GM19395 (cell line): ENCODE results near the gene TBC1D22A.

Source experiments
- ATAC-seq: cut with Tn5 transposase; IDR thresholded peaks from one replicate; pipeline ENCODE4 v1.9.1; 2021; ENCODE audit warnings: mild to moderate bottlenecking, moderate library complexity; ENCODE audit not compliant: unreplicated experiment

Gene TBC1D22A

DNA sequence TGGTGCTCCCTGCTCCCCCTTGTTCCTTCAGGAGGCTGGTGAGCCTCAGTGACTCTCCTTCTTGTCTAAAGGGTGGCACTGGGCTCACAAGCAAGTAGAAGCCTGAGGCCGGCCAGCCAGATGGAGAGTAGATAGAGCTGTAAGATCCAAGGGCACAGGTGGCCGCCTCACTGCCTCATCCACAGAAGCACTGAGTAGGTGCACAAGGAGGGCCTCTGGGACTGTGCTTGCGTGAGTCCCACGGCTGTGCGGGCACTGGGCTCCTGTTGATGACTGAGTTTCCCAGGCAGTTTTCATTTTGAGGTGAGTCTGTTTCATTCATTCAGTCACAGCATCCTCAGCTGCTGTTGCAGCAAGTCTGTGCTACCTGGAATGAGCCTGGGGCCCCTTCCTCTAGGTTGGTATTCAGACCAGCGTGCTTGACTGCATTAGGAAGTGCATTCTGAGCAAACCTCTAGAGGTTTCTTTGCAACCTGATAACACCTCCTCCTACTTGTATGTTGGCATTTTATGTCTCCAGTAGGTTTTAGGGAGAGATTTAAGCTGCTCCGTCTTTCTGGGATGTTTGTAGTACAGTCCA lies 184.0 kb downstream of the TBC1D22A start:
- ATAC-seq: no peak

DNA sequence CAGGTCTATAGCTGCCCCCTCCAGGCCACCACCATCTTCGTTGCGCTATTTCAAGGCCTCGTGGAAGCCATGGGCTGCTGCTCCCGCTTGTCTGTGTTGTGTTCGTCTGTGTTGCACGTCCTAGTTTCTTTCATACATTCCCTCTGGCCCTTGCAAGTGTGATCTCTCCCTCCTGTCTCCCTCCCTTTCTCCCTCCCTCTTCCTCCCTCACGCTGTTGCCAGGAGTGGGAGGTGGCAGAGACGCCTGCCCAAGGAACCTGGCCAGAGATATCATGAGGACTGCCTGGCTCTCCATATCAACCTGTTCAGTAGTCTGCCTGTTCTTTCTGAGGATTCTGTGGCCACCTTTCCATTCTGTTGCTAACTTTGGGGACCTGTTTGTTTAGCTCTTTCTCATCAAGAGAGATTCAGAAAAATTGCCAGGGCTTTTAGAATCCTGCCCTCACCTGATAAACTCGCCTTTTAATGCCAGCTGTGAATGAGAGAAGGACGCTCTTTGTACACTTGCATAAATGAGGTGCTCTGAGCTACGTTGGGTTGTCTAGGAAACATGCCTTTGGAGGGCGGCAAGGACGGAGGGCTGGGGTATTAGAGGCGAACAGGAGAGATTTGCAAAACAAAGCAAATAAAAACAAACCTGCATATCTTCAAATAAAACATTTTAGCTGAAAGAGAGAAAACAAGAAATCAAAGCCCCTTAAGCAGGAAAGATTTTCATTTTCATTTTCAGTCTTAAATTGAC lies 185.2 kb downstream of the TBC1D22A start:
- ATAC-seq: no peak

DNA sequence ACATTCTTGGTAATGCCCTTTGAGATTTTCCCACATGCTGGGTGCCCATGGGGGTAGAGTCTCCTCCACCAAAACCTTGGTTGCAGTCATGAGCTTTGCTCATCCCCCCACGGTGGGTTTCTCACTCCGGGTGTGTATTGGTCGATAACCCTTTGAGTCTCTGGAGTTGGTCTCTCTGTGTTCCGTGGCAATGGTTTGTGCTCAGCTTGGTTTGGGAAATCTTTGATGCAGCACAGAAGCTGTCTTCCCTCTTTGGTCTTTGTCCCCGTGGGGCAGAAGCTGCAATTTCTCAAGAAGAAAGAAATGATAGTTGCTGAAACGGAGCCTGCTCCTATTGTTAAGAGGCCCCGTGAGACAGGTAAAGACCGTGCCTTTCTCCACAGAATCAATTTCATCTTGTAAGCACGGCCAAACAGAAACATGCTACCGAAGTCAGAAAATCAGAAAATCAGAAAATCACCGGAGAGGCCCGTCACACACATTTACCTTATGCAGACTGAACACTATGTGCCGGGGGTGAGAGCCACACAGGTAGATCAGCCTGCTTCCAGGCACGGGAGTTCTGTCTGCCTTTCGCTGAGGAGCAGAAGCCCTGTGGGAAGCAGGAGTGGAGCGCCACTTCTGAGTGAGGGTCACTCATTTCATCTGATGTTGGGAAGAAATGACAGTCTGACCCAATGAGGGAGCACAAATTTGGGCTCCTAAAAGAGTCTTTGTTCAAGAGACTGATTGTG lies 186.1 kb downstream of the TBC1D22A start:
- ATAC-seq: no peak

DNA sequence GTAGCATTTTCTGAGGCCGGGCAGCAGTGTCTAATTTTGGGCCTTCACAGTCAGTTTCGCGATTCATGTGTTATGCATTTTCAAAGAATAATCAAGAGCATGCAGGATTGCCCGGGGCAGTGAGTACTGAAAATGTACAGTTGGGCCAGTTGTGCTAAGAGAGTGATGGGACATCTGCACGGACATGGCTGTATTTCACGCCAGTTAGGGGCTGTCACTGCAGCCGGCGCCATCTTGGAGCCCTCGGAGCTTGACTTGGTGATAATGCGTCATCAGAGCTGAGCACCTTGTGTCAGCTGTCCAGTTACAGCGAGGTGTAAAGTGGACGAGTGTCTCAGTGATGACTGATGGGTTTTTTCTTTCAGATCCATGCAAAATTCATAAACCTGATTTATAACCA lies 188.9 kb downstream of the TBC1D22A start:
- no peak for ATAC-seq

DNA sequence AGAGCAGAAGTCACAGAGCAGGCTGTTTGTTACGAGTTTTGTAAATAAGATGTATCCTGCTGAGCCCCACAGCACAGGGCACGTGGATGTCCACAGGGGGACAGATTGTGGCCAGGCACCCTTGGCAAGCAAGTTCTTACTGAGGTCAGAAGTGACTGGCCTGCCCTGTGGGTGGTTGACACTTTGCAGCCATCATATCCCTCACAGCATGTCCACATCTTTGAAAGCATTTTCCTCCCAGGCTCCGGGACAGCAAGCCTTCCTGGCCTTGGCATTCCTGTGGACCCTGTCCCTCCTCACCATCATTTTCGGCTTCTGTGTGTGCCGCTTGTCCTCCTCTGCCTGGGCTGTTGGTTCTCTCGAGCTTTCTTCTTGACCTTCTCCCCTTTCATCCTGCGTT lies 189.5 kb downstream of the TBC1D22A start:
- no peak for ATAC-seq

DNA sequence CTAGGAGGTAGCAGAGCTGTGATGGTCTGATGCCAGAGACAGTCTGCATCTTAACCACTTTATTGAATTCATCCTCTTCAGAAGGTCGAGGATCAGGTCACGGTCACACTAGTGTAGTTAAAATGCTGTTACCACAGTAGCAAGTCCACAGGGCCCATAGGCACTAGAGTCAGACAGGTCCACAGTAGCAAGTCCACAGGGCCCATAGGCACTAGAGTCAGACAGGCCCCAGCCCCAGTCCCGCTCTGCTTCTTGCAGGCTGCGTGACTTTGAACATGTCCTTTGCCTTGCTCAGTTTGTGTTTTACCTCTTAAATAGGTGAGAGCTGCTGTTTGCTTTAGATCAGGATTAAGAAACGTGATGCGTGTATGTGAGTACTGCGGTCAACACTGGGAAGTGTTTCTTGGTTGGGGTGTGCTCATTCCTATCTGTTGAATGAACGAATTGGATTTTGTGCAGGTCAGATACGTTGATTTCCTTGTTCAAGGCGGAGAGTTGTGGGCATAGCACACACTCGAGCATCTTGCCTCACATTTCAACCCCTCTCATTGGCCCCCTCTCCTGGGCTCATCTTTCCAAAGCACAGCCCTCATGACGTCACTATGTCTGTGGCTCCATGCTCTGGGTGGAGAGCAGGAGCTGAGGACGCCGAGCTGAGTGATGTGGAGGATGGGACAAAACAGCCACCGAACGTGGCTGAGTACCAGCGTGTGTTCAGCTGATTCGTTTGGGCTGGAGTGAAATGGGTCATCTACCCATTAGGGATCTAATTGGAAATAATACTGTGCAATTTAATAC lies 191.7 kb downstream of the TBC1D22A start:
- ATAC-seq: no peak

DNA sequence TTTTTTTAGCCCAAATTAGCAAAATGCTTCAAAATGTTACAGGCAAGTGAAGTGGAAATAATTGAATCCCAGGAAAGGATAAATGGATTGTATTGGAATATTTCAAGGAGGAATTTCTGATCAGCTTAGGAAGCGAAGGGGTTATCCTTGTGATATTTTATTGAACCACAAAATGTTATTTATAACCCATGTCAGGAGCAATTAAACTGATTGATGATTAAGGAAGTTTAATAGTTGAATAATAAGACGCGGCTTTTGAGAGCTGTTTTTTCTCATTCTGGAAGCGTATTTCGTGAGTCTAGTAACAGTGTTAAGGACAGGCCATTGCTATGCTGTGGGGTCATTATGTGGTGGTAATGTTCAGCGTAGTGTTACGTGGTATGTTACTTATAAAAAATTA lies 192.3 kb downstream of the TBC1D22A start:
- ATAC-seq: no peak

DNA sequence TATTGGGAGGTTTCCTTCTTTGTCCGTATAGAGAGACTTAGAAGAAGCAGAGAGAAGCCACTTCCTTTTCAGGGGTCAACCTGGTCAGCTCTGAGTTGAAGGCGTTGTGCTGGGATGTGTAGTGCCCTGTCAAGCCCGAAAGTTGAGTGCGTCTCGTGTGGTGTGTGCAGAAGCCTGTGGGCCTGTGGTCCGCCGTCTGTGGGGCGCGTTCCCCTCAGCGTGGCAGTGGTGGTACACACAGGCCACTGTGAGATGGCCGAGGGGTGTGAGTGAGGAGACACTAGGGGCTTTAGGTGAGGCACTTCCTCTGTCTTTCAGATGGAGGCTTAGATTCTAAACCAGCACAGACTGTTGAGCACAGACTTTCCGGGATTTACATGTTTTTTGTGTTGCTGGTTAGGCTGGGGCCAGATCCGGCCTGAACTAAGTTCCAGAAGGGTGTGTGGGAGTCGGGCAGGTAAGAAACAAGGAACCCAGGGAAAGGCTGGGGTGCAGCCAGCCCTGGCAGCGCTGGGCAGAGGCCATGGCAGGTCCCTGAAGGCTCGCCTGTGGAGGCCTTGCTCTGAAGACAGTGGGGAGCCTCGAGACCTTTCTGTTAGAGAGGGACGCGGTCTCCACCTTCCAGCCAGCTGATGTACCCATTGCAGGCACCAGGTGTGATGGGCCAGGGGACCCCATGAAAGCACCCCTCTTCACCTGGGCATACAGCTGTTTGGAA lies 194.2 kb downstream of the TBC1D22A start:
- no peak for ATAC-seq

DNA sequence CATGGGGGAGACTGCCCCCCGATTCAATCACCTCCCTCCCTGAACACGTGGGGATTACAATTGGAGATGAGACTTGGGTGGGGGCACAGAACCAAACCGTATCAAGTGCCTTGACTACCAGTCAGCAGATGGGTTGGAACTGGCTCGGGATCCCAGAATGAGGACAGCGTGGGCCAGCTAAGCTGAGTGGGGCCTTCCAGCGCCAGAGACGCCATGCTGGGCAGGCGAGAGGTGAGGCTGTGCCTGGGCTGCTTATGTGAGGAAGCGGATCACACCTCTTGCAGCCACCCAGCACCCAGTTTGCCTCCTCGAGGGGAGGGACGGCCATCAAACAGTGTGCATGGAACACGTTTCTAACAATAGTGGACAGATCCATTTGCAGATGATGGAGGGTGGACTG lies 195.1 kb downstream of the TBC1D22A start:
- no peak for ATAC-seq

DNA sequence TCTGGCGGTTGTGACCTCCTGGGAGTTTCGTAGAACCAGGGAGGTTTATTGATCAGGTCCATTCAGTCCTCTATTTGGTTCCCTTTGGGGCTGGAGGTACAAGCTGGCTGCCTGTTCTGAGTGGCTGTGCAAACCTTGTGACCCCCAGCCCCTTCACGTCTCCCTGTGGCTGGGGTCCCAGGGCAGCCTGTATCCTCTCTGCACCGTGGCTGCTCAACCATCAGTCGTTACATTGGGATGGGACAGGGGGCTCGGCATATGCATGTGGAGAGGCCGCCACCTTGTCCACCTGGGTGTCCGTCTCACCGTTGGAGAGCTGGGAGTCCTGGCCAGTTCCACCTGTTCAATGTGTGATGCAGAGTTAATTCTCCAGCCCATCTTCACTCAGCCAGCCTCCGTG lies 195.7 kb downstream of the TBC1D22A start:
- no peak for ATAC-seq

DNA sequence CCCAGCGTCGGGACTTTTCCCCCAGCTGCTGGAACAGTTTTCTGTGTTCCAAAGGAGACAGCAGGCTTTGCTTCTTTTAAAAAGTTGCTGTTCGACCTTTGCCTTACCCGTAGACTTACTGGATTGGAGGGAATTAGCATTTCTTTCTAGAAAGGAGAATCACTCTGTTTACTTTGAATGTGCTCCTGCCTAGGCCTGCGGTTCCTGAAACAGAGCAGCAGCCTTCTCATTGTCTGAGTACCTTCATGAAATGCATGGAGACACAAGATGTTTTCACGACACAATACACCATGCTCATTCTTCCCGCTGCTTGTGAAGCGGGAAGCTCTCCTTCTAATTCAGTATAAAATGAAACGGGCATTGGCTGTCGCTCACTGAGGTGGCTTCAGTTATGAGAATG lies 196.2 kb downstream of the TBC1D22A start:
- no peak for ATAC-seq

DNA sequence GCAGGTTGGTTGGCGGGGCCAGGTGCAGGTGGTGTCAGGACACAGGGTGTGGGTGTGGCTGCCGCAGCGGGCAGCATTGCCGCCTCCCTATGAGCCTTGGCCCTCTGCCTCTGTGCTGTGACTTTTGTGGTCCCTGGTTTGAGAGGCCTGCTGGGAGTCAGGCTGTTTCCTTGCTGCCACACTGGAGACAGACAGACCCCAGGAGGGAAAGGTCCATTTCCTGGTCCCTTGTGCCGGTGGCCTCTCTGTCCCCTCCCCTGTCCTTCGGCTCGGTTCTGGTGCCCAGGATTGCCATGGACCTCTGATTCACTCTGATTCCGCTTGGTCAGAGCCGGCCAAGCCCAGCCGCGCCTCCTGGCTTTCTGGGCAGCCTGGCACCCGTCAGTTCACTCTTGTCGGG lies 196.9 kb downstream of the TBC1D22A start:
- ATAC-seq: no peak

DNA sequence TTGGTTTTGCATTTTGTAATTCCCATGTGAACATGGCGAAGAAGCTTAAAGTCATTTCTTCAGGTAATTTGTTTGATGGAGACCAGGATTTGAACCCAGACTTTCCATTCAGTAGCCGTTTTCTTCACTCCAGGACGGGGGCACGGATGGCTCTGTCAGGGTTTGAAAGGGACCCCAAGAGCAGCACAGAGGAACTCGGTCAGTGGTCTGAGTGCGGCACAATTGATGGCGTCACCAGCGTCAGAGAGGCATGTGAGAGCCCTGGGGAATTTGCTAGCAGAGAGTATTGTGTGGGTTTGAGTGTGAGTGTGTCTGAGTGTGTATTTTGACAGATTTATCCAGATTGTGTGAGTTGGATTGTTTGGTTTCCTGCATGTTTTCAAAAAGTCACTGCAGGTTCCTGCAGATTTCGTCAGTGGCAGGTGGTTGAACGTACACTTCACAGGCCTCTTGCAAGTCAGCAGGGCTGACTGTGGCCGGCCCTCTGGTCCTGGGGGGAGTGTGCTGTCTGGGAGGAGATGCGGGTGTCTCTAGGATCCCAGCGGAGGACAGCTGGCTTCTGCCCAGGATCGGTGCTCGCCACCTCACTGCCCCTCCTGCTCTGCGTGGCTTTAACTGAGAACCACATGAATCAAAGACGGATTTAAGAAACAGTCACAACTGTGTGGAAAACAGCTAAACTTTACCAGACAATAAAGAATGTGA lies 199.3 kb downstream of the TBC1D22A start:
- ATAC-seq: no peak

DNA sequence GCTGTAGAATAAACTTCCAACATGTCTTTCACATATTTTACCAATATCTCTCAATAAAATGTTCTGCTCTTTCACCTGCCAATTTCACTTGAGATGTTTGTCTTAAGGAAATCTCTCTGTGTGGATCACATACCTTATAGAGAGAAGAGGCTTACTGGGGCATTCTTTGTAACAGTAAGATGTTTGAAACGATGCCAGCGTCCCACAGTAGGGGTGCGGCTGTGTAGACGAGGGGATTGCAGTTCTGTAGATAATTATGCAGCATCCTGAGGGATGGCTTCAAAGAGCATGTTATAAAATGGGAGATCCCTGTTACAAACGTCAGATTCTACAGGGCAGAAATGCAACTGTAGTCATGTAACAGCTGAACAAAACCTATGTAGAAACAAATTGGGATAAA lies 200.0 kb downstream of the TBC1D22A start:
- ATAC-seq: no peak

DNA sequence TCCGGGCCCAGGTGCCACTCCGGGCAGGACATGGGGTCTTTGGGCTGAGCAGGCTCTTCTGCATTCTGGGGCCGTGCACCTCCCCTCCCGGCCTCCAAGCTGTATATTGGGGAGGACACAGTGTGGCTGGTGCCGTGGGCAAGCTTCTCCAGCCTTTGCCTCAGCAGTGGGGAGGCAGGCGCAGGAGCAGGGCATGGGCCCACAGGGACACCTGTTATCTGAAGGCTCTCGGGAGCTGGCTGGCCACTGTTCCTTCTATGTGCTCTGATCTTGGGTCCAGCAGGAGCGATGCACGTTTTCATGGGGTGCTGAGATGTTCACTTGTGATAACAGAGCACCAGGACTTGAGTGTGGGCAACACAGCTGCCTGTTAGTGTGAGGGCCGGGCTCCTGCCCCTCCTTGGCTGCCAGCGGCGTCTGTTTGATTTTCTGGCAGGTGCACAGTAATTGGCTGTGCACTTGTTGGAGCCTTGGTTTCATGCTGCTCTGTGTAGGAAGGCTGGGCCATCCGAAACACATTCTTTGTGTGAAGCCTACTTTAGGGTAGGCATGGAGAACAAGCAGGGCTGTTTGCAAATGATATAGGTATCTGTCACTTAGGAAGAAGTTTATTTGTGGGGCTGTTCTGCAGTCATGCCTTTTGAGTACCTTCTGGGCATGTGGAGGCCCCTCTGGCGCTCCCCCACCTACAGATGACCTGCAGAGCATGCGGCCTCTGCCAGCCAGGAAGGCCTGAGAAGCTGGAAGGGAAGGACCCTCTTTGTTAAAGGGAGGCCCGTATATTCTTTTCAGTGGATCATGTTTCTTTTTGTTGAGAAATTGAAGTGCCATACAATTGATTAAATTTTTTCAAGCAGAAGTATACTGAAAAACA lies 201.5 kb downstream of the TBC1D22A start:
- no peak for ATAC-seq

DNA sequence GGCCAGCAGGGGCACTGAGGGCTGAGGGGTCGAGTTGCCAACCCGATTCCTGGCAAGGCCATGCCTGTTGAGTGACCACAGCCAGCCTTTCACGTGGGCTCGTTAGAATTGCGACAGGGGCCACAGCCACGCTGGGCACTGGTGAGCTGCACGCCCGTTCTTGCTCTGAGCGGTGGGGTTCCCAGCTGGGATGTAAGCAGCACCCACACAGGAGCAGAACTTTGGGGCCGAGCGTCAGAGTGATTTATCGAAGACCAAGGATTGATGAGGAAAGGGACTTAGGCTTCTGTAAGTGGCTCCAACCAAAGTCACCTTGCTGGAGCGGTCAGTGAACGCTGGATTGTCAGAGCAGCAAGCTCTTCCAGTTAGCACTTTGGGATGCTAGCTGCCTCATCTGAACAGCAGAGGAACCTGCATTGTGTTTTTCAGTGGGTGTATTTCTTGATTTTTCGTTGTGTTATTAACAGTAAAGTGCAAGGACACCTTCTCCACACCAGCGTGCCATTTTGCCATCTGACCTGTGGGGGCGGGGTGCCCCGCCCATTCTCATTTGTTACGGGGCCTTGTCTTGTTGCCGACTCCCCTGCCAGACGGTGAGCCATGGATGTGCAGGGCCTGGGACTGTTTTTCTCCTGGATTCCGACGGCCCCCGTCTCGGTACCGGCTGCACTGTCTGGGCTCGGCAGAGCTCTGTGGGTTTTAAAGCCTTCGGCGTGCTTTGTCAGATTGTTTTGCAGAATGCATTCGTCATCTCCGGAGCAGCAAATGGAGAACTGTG lies 202.5 kb downstream of the TBC1D22A start:
- no peak for ATAC-seq

DNA sequence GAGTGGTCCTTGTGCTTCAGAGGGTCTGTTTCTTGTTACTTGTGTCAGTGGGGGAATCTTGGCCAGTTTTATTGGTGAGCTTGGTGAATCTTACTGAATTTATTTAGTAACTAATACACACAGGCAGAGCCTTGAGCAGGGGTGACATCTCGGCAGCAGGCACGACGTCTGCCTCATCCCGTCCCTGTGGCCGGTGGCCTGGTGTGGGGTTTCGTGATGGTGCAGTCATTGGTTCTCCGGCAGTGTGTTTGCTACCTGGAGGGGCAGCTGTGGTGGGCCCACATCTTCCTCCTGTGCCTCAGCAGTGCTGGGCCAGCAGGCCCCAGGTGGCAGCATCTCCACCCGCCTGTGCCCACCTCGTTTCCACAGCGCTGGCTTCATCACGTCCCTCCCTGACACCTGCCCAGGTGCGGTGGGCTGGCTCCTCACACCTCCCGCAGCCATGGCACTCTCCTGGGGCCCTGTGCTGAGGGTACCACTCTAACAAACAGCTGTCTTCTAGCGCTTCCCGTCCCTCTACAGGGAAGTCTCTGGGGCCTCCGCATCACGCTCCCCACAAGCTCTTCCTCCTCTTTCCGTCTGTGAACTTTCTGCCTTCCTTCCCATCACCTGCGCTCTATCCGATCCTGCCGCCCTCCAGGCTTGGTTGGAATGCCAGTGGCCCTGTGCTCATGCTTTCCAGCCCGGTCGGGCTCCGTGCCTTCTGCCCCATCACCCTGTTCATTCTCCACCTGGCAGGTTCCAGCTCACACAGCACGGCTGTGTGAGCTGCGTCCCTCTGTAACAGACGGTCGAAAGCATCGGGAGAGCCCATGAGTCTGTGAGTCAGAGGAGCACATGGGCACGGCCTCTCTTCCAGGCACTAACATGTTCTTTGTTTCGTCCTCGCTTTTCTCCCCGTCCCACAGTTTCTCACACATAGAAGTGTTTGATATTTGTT lies 203.4 kb downstream of the TBC1D22A start:
- no peak for ATAC-seq
